OCI-M2 (cell line): ENCODE data around the gene COL27A1.
"Not testable (repeated sequence)": the region's sequence is repeated elsewhere in the genome, so short reads cannot be mapped to it uniquely, and the experiment has no call there.

Experiments used
- DNase-seq: peaks from one replicate; lab custom pipeline; 2025; ENCODE audit not compliant: unreplicated experiment; lab: John Stamatoyannopoulos, UW

COL27A1 gene

GRCh38 chr9:114122136-114123027, 33.0 kb upstream of the COL27A1 start:
- DNase-seq: no peak

- DNase-seq: no peak
Measured at GRCh38 chr9:114123031-114123977, 32.0 kb upstream of the COL27A1 start.

DNA sequence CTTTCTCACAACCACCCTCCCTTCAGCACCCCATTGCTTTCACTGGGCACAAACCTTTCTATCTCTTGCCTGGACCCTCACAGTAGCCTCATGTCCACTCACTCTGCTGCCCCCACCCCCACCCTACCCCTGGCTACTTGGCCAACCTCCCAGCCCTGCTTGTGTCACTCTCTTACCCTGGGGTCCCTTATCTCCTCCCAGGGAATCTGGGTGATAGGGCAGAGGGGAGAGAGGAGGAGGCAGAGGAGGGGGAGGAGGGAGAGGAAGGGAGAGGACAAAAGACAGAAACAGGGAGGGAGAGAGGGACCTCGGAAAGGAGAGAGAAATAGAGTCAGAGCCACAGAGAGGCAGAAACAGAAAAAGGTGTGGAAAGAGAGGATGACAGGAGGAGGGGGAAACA, 31.2 kb upstream of the COL27A1 start:
- no peak for DNase-seq

- no peak for DNase-seq
Measured at GRCh38 chr9:114124666-114125475, 30.5 kb upstream of the COL27A1 start.

GRCh38 chr9:114125476-114126013, 29.8 kb upstream of the COL27A1 start:
- DNase-seq: no peak

DNA sequence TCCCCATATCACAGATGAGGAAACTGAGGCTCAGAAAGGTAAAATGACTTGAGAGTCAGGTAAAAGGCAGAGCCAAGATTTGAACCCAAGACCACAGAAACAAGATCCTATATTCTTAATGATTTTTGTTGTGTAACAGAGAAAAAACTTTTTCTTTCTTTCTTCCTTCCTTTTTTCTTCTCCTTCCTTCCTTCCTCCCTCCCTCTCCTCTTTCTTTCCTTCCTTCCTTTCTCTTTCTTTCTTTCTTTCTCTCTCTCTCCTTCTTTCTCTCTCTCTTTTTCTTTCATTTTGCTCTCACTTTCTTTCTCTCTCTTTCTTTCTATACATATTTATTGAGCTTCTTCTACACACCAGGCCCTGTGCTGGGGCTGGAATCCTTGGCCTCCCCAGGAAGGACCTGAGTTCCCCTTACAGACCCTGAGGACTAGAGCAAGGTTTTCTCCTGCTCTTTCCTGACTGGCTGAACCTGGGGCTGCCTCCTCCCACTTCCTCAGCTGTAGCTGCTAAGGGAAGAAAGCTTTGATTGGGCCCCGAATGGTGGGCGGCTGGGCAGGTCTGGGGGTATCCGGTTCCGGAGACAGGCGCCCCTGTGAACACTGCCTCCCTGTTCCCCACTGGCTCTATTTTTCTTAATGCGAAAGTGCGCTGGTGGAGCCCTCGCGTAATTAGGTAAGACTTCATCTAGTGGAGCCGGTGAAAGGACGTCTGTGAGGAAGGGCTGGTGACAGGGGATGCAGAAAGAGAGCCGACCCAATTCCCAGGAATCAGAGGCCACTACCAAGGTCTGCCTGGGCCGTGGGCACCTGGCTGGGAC, 28.9 kb upstream of the COL27A1 start:
- no peak for DNase-seq

DNA sequence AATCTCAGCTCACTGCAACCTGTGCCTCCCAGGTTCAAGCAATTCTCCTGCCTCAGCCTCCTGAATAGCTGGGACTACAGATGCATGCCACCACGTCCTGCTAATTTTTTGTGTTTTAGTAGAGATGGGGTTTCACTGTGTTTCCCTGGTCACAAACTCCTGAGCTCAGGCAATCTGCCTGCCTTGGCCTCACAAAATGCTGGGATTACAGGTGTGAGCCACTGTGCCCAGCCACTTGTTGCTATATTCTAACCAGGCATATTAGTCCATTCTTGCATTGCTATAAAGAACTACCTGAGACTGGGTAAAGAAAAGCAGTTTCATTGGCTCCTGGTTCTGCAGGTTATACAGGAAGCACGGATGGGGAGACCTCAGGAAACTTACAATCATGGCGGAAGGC, 26.6 kb upstream of the COL27A1 start:
- DNase-seq: not testable (repeated sequence)

- DNase-seq: no peak
Measured at GRCh38 chr9:114130141-114130540, 25.2 kb upstream of the COL27A1 start.

GRCh38 chr9:114130624-114131277, 24.6 kb upstream of the COL27A1 start:
- DNase-seq: no peak

GRCh38 chr9:114131808-114132549, 23.4 kb upstream of the COL27A1 start:
- no peak for DNase-seq

- no peak for DNase-seq
Measured at GRCh38 chr9:114132550-114132918, 22.8 kb upstream of the COL27A1 start.

- no peak for DNase-seq
Measured at GRCh38 chr9:114134827-114135396, 20.4 kb upstream of the COL27A1 start.

- DNase-seq: no peak
Measured at GRCh38 chr9:114137831-114138230, 17.5 kb upstream of the COL27A1 start.

DNA sequence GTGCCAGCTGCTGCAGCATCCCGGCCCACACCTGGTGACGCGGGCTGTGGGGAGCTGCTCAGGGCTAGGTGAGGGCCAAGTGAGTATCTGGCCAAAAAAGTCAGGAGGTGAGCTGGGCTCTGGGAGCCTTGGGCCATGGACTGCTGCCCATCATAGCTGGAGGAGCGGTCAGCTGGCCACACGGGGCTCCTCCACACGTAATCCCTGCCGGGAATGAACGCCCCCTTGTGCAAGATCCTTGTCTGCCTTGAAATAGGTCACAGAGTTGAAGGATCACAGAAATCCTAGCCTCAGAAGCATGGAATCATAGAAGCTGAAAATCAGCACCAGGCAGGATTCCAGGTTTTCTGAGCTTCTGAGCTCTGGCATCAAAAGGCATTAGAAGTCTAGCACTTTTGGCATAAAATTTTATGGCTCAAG, 16.8 kb upstream of the COL27A1 start:
- no peak for DNase-seq

- no peak for DNase-seq
Measured at GRCh38 chr9:114139071-114139470, 16.3 kb upstream of the COL27A1 start.

DNA sequence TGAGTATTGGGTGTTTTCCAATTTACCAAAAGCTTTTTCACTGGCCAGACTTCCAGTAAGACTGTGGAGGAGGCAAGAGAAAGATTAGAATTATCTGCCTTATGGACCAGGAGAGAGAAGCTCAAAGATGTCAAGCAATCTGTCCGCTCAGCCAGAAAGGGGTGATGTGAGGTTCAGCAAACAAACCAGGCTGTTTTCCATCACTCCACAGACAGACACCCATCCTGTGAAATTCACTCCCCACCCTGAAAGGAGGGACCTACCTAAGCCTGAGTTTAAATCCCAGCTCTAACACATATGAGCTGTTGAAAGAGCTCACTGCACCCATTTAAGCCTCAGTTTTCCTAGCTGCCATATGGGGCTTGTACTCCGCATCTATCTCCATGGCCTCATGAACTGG, 14.9 kb upstream of the COL27A1 start:
- DNase-seq: no peak

- DNase-seq: no peak
Measured at GRCh38 chr9:114140850-114141249, 14.5 kb upstream of the COL27A1 start.
